Trophoblast cell (in vitro differentiated cells and primary cell): ENCODE data around the gene ARHGAP26.

Source experiments
- DNase-seq, 2 donors: peaks; one replicate each; pipeline ENCODE4 v3.0.0-alpha.2; 2016
- H2AFZ ChIP-seq: 2 replicates; pipeline ENCODE4 v1.6.1; 2013; ENCODE audit warnings: low read length, moderate library complexity, mild to moderate bottlenecking; ENCODE audit not compliant: insufficient read depth, poor library complexity
- H2AK5ac ChIP-seq: 2 replicates; pipeline ENCODE4 v1.6.1; 2013; ENCODE audit warnings: mild to moderate bottlenecking, low read length
- H2BK120ac ChIP-seq: 2 replicates; pipeline ENCODE4 v1.6.1; 2013; ENCODE audit warnings: low read length, mild to moderate bottlenecking, moderate library complexity; ENCODE audit not compliant: insufficient read depth, poor library complexity
- H2BK12ac ChIP-seq: 2 replicates; pipeline ENCODE4 v1.6.1; 2013; ENCODE audit warnings: mild to moderate bottlenecking, low read length, moderate library complexity
- H2BK5ac ChIP-seq: 2 replicates; pipeline ENCODE4 v1.6.1; 2013; ENCODE audit warnings: low read length, low read depth, moderate library complexity, mild to moderate bottlenecking; ENCODE audit not compliant: poor library complexity
- H3K14ac ChIP-seq: 2 replicates; pipeline ENCODE4 v1.6.1; 2013; ENCODE audit warnings: mild to moderate bottlenecking, low read length
- H3K18ac ChIP-seq: 2 replicates; pipeline ENCODE4 v1.6.1; 2013; ENCODE audit warnings: mild to moderate bottlenecking, low read length
- H3K23ac ChIP-seq: 2 replicates; pipeline ENCODE4 v1.6.1; 2013; ENCODE audit warnings: low read length
- H3K27ac ChIP-seq: 2 replicates; pipeline ENCODE4 v1.5.1; 2013; ENCODE audit warnings: low read depth, mild to moderate bottlenecking, inconsistent platforms, low read length, moderate library complexity
- H3K27me3 ChIP-seq: 2 replicates; pipeline ENCODE4 v1.6.1; 2013; ENCODE audit warnings: inconsistent platforms, mild to moderate bottlenecking, low read length, moderate library complexity; ENCODE audit not compliant: insufficient read depth
- H3K36me3 ChIP-seq, 2 experiments: 1 replicate in 1 of 2; 2 replicates in 1 of 2; pipeline ENCODE4 v1.6.1; 2013; ENCODE audit warnings: low read length in 2 of 2, mild to moderate bottlenecking in 2 of 2, moderate library complexity in 1 of 2; ENCODE audit not compliant: insufficient read depth in 2 of 2, control insufficient read depth in 1 of 2
- H3K4ac ChIP-seq: 2 replicates; pipeline ENCODE4 v1.6.1; 2013; ENCODE audit warnings: low read depth, mild to moderate bottlenecking, low read length, moderate library complexity
- H3K4me1 ChIP-seq, 2 experiments: 1 replicate in 1 of 2; 2 replicates in 1 of 2; pipeline ENCODE4 v1.6.1; 2013; ENCODE audit warnings: low read length in 2 of 2, mild to moderate bottlenecking in 2 of 2, moderate library complexity in 1 of 2; ENCODE audit not compliant: insufficient read depth in 2 of 2, control insufficient read depth in 1 of 2
- H3K4me2 ChIP-seq: 2 replicates; pipeline ENCODE4 v1.6.1; 2013; ENCODE audit warnings: inconsistent platforms, mild to moderate bottlenecking, low read length, moderate library complexity
- H3K4me3 ChIP-seq: 2 replicates; pipeline ENCODE4 v1.5.1; 2013; ENCODE audit warnings: mild to moderate bottlenecking, low read depth, low read length, inconsistent platforms
- H3K79me1 ChIP-seq: one replicate; pipeline ENCODE4 v1.6.1; 2013; ENCODE audit warnings: low read length
- H3K79me2 ChIP-seq: 2 replicates; pipeline ENCODE4 v1.6.1; 2013; ENCODE audit warnings: low read length, mild to moderate bottlenecking; ENCODE audit not compliant: control insufficient read depth, insufficient read depth, poor library complexity
- H3K9ac ChIP-seq: 2 replicates; pipeline ENCODE4 v1.6.1; 2013; ENCODE audit warnings: mild to moderate bottlenecking, low read length
- H3K9me3 ChIP-seq: 2 replicates; pipeline ENCODE4 v1.6.1; 2013; ENCODE audit warnings: low read depth, mild to moderate bottlenecking, control low read depth, inconsistent platforms, low read length; ENCODE audit not compliant: insufficient read depth
- H4K12ac ChIP-seq: 2 replicates; pipeline ENCODE4 v1.6.1; 2013; ENCODE audit warnings: low read depth, mild to moderate bottlenecking, low read length, moderate library complexity
- H4K8ac ChIP-seq: 2 replicates; pipeline ENCODE4 v1.6.1; 2013; ENCODE audit warnings: low read depth, mild to moderate bottlenecking, low read length, moderate library complexity
- H4K91ac ChIP-seq: one replicate; pipeline ENCODE4 v1.6.1; 2013; ENCODE audit warnings: low read depth, mild to moderate bottlenecking, low read length, moderate library complexity
- WGBS: extraction: QIAGEN DNeasy Blood & Tissue Kit; methylation state at CpG from one replicate; pipeline ENCODE4 v1.1.7; 2013; ENCODE audit warnings: missing lambda C conversion rate; ENCODE audit not compliant: insufficient read length, insufficient coverage; ENCODE audit errors: extremely low coverage; 5-methylcytosine and 5-hydroxymethylcytosine counted together

ARHGAP26 gene

GRCh38 chr5:143147902-143148301, 377.7 kb downstream of the ARHGAP26 start:
- Histone ChIP-seq H2AK5ac (no peak overlapping the region), H3K23ac (no peak overlapping the region), H3K4me3 (no peak overlapping the region), H3K9me3 (no peaks in the 10 kb centered on the region), H4K8ac (no peak overlapping the region), H2AFZ (no peak overlapping the region), H3K27me3 (no peaks in the 10 kb centered on the region), H3K4ac (no peak overlapping the region), H2BK120ac (no peak overlapping the region), H3K79me2 (no peaks in the 10 kb centered on the region), H3K4me2 (no peak overlapping the region), H3K79me1 (no peaks in the 10 kb centered on the region), H3K4me1 (no peaks in the 10 kb centered on the region), H4K91ac (no peak overlapping the region), H3K18ac (no peak overlapping the region), H2BK5ac (no peak overlapping the region), H3K9ac (no peak overlapping the region), H3K14ac (no peak overlapping the region), H2BK12ac (no peak overlapping the region), H4K12ac (no peak overlapping the region), H3K36me3 (no peaks in the 10 kb centered on the region), H3K27ac (no peak overlapping the region)
- no CpG with 5 or more reads among the region's 6 CpGs for WGBS
- no peak for DNase-seq

DNA sequence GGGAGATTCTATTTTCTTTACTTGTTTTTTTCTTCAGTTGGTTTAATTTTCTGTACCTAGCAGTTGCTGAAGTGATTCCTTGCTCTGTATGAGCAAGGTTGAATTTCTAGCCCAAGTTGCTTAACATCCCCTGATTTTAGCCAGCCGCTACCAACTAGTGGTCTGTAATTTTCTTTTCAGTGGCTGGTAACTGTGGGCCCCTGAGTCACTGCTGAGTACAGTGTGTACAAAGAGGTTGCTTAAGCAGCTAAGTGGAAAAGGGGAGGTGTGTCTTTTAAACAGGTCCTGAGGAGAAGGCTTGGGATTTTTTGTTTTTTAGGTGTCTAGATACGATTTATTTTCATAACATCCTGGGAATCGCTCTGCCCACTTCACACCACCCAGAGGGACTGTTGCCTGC, 378.6 kb downstream of the ARHGAP26 start:
- no peaks in the 10 kb centered on the region for H3K27me3 ChIP-seq
- H3K18ac ChIP-seq: no peak overlapping the region
- no peak overlapping the region for H2BK5ac ChIP-seq
- no peak overlapping the region for H3K4me3 ChIP-seq
- H4K91ac ChIP-seq: no peak overlapping the region
- H3K4ac ChIP-seq: no peak overlapping the region
- no peaks in the 10 kb centered on the region for H3K4me1 ChIP-seq
- H3K23ac ChIP-seq: no peak overlapping the region
- no peaks in the 10 kb centered on the region for H3K79me1 ChIP-seq
- no peak overlapping the region for H3K4me2 ChIP-seq
- no peak overlapping the region for H2AFZ ChIP-seq
- H3K9ac ChIP-seq: no peak overlapping the region
- no peak overlapping the region for H4K12ac ChIP-seq
- H3K9me3 ChIP-seq: no peaks in the 10 kb centered on the region
- no peak for DNase-seq
- H3K79me2 ChIP-seq: no peaks in the 10 kb centered on the region
- no CpG with 5 or more reads among the region's 3 CpGs for WGBS
- no peak overlapping the region for H4K8ac ChIP-seq
- no peak overlapping the region for H3K27ac ChIP-seq
- H3K36me3 ChIP-seq: no peaks in the 10 kb centered on the region
- no peak overlapping the region for H3K14ac ChIP-seq
- H2AK5ac ChIP-seq: no peak overlapping the region
- H2BK120ac ChIP-seq: no peak overlapping the region
- no peak overlapping the region for H2BK12ac ChIP-seq

DNA sequence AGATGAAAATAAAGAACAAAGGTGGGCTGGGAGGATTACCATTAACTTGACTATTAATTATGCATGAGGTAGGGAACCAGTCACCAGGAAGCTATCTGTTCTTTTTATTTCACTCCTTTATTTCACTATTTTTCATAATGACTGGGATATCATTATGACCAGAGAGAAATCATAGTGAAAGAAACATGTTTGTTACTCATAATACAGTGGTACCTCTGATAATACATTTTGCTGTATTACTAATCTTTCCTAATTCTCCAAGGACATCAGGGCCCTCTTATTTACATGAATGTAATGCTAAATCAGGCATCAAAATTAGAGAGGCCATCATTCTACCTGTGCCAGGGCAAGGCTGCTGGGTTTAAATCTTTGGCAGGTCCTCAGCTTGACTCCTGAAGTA, 379.6 kb downstream of the ARHGAP26 start:
- Histone ChIP-seq H2BK12ac (no peak overlapping the region), H3K4me3 (no peak overlapping the region), H3K4ac (no peak overlapping the region), H2AK5ac (no peak overlapping the region), H4K8ac (no peak overlapping the region), H2BK120ac (no peak overlapping the region), H4K91ac (no peak overlapping the region), H3K36me3 (no peaks in the 10 kb centered on the region), H3K9me3 (no peaks in the 10 kb centered on the region), H4K12ac (no peak overlapping the region), H2AFZ (no peak overlapping the region), H3K4me1 (peaks cover 0 to 3% of the 10 kb centered on the region in 2 experiments), H3K18ac (no peak overlapping the region), H3K4me2 (no peak overlapping the region), H3K27me3 (no peaks in the 10 kb centered on the region), H3K27ac (no peak overlapping the region), H3K23ac (no peak overlapping the region), H3K9ac (no peak overlapping the region), H3K79me2 (no peaks in the 10 kb centered on the region), H3K79me1 (no peaks in the 10 kb centered on the region), H2BK5ac (no peak overlapping the region), H3K14ac (no peak overlapping the region)
- DNase-seq: no peak

- no peaks in the 10 kb centered on the region for H3K27me3 ChIP-seq
- H2AFZ ChIP-seq: no peak overlapping the region
- H4K91ac ChIP-seq: no peak overlapping the region
- H4K8ac ChIP-seq: no peak overlapping the region
- DNase-seq: peak in 1 of 2 donors; percentile 58
- no peaks in the 10 kb centered on the region for H3K9me3 ChIP-seq
- no peak overlapping the region for H2BK5ac ChIP-seq
- no peak overlapping the region for H4K12ac ChIP-seq
- peaks cover 3 to 7% of the 10 kb centered on the region in 2 experiments for H3K4me1 ChIP-seq
- no peak overlapping the region for H3K9ac ChIP-seq
- H3K4ac ChIP-seq: no peak overlapping the region
- no peak overlapping the region for H3K23ac ChIP-seq
- no peaks in the 10 kb centered on the region for H3K36me3 ChIP-seq
- no peak overlapping the region for H3K14ac ChIP-seq
- H3K79me2 ChIP-seq: no peaks in the 10 kb centered on the region
- no peak overlapping the region for H3K18ac ChIP-seq
- H3K79me1 ChIP-seq: no peaks in the 10 kb centered on the region
- no peak overlapping the region for H2BK120ac ChIP-seq
- WGBS: no CpG with 5 or more reads among the region's 3 CpGs
- H2BK12ac ChIP-seq: no peak overlapping the region
- no peak overlapping the region for H3K27ac ChIP-seq
- H2AK5ac ChIP-seq: no peak overlapping the region
- H3K4me2 ChIP-seq: no peak overlapping the region
- H3K4me3 ChIP-seq: no peak overlapping the region
Observed at GRCh38 chr5:143151056-143151700, 381.0 kb downstream of the ARHGAP26 start.
